K562 (cell line): Measurements from ENCODE around the gene VENTX. TPM values are rescaled to one million over a fixed set of nuclear protein-coding genes. Genes with fewer than 3 reads are reported as not detected.

Source experiments
- ATAC-seq: fragments of 200-7000 bp; cut with Tn5 transposase; 3 replicates; pipeline ENCODE4 v1.9.1; 2020; ENCODE audit warnings: moderate library complexity
- BruUV-seq: library from RNA; stranded (reverse); fragments of 400-500 nt; replicated peaks from 2 replicates; lab custom pipeline; 2021; lab: Mats Ljungman, UMichigan
- CTCF ChIA-PET: fragments of 300-600 bp; formaldehyde crosslinking; extraction: SDS; loops from one replicate; lab custom pipeline; 2021; ENCODE audit warnings: low intra/inter-chr PET ratio; lab: Yijun Ruan, JAX
- POLR2A ChIA-PET: fragments of 300-600, 350-650 bp; sonication (Branson Sonifier 250); formaldehyde crosslinking; extraction: SDS; loops from one replicate; lab custom pipeline; 2021; ENCODE audit warnings: antibody characterized with exemption, inconsistent platforms; lab: Yijun Ruan, JAX
- DNase-seq, 4 experiments: peaks; one replicate each; pipeline versions ENCODE4 v3.0.0 to v3.0.0-alpha.2; 2011 to 2018; ENCODE audit warnings: low spot score in 3 of 4, mixed read lengths in 3 of 4; ENCODE audit errors: extremely low read depth in 1 of 4
- FAIRE-seq: peaks from 2 replicates; lab custom pipeline; 2011; peaks lifted over from hg19 to GRCh38; lab: Jason Lieb, UNC
- H2AFZ ChIP-seq: 2 replicates; pipeline ENCODE4 v1.6.0; 2011; ENCODE audit warnings: low read depth, low read length, control low read depth, inconsistent platforms
- H3K27ac ChIP-seq: fragments of 200-600 bp; 3 replicates; pipeline ENCODE4 v1.8.0; 2011; ENCODE audit warnings: low read depth, mild to moderate bottlenecking, control low read depth, inconsistent platforms, low read length, moderate library complexity, mixed read lengths; ENCODE audit errors: extremely low read depth
- H3K27me3 ChIP-seq, 2 experiments: fragments of 300-600 bp in 1 of 2; 2 replicates in 1 of 2; 3 replicates in 1 of 2; pipeline versions ENCODE4 v1.6.0 to v1.8.0; 2011; ENCODE audit warnings: inconsistent platforms in 2 of 2, low read length in 2 of 2, mild to moderate bottlenecking in 1 of 2, mixed read lengths in 1 of 2, moderate library complexity in 1 of 2; ENCODE audit not compliant: control insufficient read depth in 2 of 2, insufficient read depth in 2 of 2
- H3K36me3 ChIP-seq: fragments of 300-600 bp; 3 replicates; pipeline ENCODE4 v1.8.0; 2011; ENCODE audit warnings: mild to moderate bottlenecking, low read length, inconsistent platforms; ENCODE audit not compliant: control insufficient read depth, insufficient read depth
- H3K4me1 ChIP-seq, 2 experiments: fragments of 200-600 bp in 1 of 2; replicated peaks in 1 of 2; 2 replicates in 1 of 2; 3 replicates in 1 of 2; pipeline versions ENCODE4 v1.5.1 to v1.8.0; 2011; ENCODE audit warnings: inconsistent platforms in 2 of 2, low read length in 2 of 2, mild to moderate bottlenecking in 1 of 2, mixed read lengths in 1 of 2, moderate library complexity in 1 of 2; ENCODE audit not compliant: control insufficient read depth in 2 of 2, insufficient read depth in 2 of 2
- H3K4me2 ChIP-seq: 2 replicates; pipeline ENCODE4 v1.6.1; 2011; ENCODE audit warnings: low read length, control low read depth, inconsistent platforms, mixed read lengths; ENCODE audit not compliant: insufficient read depth
- H3K4me3 ChIP-seq: fragments of 200-600 bp; sonication (generic), shearing (Covaris generic); 2 replicates; pipeline ENCODE4 v1.5.1; 2016; ENCODE audit warnings: control low read depth, inconsistent platforms
- H3K79me2 ChIP-seq: fragments of 200-600 bp; 3 replicates; pipeline ENCODE4 v1.8.0; 2011; ENCODE audit warnings: low read length, inconsistent platforms; ENCODE audit not compliant: control insufficient read depth, insufficient read depth
- H3K9ac ChIP-seq, 2 experiments: 2 replicates each; pipeline versions ENCODE4 v1.6.0 to v1.6.1; 2011; ENCODE audit warnings: low read depth in 2 of 2, low read length in 2 of 2, control low read depth in 1 of 2, inconsistent platforms in 1 of 2, mild to moderate bottlenecking in 1 of 2, mixed read lengths in 1 of 2; ENCODE audit not compliant: insufficient read depth in 1 of 2
- H3K9me1 ChIP-seq: one replicate; pipeline ENCODE4 v1.6.0; 2011; ENCODE audit warnings: inconsistent platforms, mild to moderate bottlenecking, low read length, moderate library complexity; ENCODE audit not compliant: control insufficient read depth, insufficient read depth
- H3K9me3 ChIP-seq: replicated peaks from 2 replicates; pipeline ENCODE4 v1.5.1; 2011; ENCODE audit warnings: low read depth, low read length, inconsistent platforms; ENCODE audit not compliant: control insufficient read depth, insufficient read depth
- H4K20me1 ChIP-seq: replicated peaks from 2 replicates; pipeline ENCODE4 v1.6.1; 2011; ENCODE audit warnings: low read length, inconsistent platforms, mixed read lengths; ENCODE audit not compliant: control insufficient read depth, insufficient read depth
- ARID3A ChIP-seq: IDR thresholded peaks from 2 replicates; pipeline ENCODE4 v1.6.1; 2012; ENCODE audit warnings: low read depth, low read length, improper control_type of control experiment, borderline replicate concordance
- CBX1 ChIP-seq: sonication (generic); IDR thresholded peaks from 2 replicates; pipeline ENCODE4 v1.6.1; 2016; ENCODE audit warnings: antibody characterized with exemption, low read depth, mild to moderate bottlenecking
- CTCFL ChIP-seq: IDR thresholded peaks from 2 replicates; pipeline ENCODE4 v1.6.1; 2011; ENCODE audit warnings: borderline replicate concordance, low read depth, mild to moderate bottlenecking, moderate library complexity, low read length; ENCODE audit not compliant: insufficient read depth, poor library complexity, severe bottlenecking
- GABPB2 ChIP-seq: fragments of 250-450 bp; sonication (Bioruptor Pico); conservative IDR thresholded peaks from 2 replicates; pipeline ENCODE4 v1.5.1; 2021; ENCODE audit warnings: mild to moderate bottlenecking
- HDAC2 ChIP-seq: fragments of 450-650 bp; IDR thresholded peaks from 2 replicates; pipeline ENCODE4 v1.6.1; 2016; ENCODE audit warnings: mild to moderate bottlenecking
- KDM1A ChIP-seq, 2 experiments: fragments of 450-650 bp; IDR thresholded peaks; 2 replicates each; pipeline ENCODE4 v1.6.1; 2016; ENCODE audit warnings: mild to moderate bottlenecking in 2 of 2
- MTA3 ChIP-seq: fragments of 450-650 bp; formaldehyde crosslinking; IDR thresholded peaks from 2 replicates; pipeline ENCODE4 v1.6.1; 2017; ENCODE audit warnings: mild to moderate bottlenecking, borderline replicate concordance
- NR1H2 ChIP-seq: sonication (generic); formaldehyde crosslinking; IDR thresholded peaks from 2 replicates; pipeline ENCODE4 v1.4.0; 2020; ENCODE audit warnings: mild to moderate bottlenecking, missing genetic modification reagents
- RBFOX2 ChIP-seq: fragments of 200-400 bp; formaldehyde crosslinking; IDR thresholded peaks from 2 replicates; pipeline ENCODE4 v1.6.1; 2017; ENCODE audit warnings: low read depth, mild to moderate bottlenecking, low read length, moderate library complexity
- RFX7 ChIP-seq: fragments of 250-450 bp; sonication (Bioruptor Pico); IDR thresholded peaks from 2 replicates; pipeline ENCODE4 v1.5.1; 2021; ENCODE audit warnings: mild to moderate bottlenecking
- TSHZ1 ChIP-seq: fragments of 250-450 bp; sonication (Bioruptor Pico); IDR thresholded peaks from 2 replicates; pipeline ENCODE4 v1.4.0; 2020; ENCODE audit warnings: mild to moderate bottlenecking, moderate library complexity
- ZBTB8A ChIP-seq: fragments of 450-650 bp; IDR thresholded peaks from 2 replicates; pipeline ENCODE4 v1.6.1; 2018; ENCODE audit warnings: mild to moderate bottlenecking, moderate library complexity; ENCODE audit not compliant: partially characterized antibody
- ZNF143 ChIP-seq: sonication (generic); formaldehyde crosslinking; IDR thresholded peaks from 2 replicates; pipeline ENCODE4 v1.9.0; 2022; ENCODE audit warnings: mild to moderate bottlenecking, missing genetic modification reagents
- WGBS: fragments of 100-300 bp; shearing (Covaris generic); methylation state at CpG from one replicate; pipeline ENCODE4 v1.1.6; 2016; ENCODE audit warnings: low coverage, mixed read lengths; ENCODE audit not compliant: insufficient coverage; ENCODE audit errors: missing lambda C conversion rate; 5-methylcytosine and 5-hydroxymethylcytosine counted together
- in situ Hi-C: fragments of 300-500 bp; cut with MboI; formaldehyde crosslinking; loops from 4 replicates; pipeline ENCODE4 v1.15.0; 2018; ENCODE audit warnings: inconsistent platforms, mixed read lengths
- intact Hi-C: fragments of 100-400 bp; cut with micrococcal nuclease; formaldehyde crosslinking; loops from 2 replicates; pipeline ENCODE4 v1.14.2; 2022
- polyA plus RNA-seq, 8 experiments: library from polyadenylated mRNA; depleted of rRNA in 4 of 8; stranded (reverse) in 5 of 8; unstranded in 3 of 8; fragments of >200 nt; fragmentation: Nextera tagmentation in 2 of 8; fragmentation: Illumina TruSeq in 1 of 8; extraction: Ambion mirVana in 2 of 8; extraction: Trizol in 1 of 8; gene quantifications; 2 replicates each; pipeline versions ENCODE4 v1.2.1 to v1.2.3, GENCODE V29; 2011 to 2014; ENCODE audit warnings: inconsistent platforms in 1 of 8, missing spikeins in 1 of 8
- total RNA-seq, 7 experiments: library from RNA; depleted of rRNA in 6 of 7; stranded (reverse); fragments of >200 nt in 6 of 7; fragmentation: Illumina TruSeq in 2 of 7; extraction: Trizol in 2 of 7; gene quantifications; 2 replicates each; pipeline versions ENCODE4 v1.2.1 to v1.2.3, GENCODE V29; 2011 to 2021; ENCODE audit warnings: low replicate concordance in 1 of 7

The VENTX gene
- total and polyA plus RNA-seq, 9 of the 15 experiments (the other 6 are each of a cell fraction or from before 2014, with no cell fraction given): 0.07 to 0.70 (median 0.20) TPM; not detected in 1

GRCh38 chr10:133199488-133199885, 38.2 kb upstream of the VENTX start:
- DNase-seq (no peak), ATAC-seq (no peak), FAIRE-seq (no peak)
- Histone ChIP-seq H3K79me2 (no peaks in the 10 kb centered on the region), H3K4me2 (no peak overlapping the region), H3K9me3 (no peaks in the 10 kb centered on the region), H3K4me1 (peaks cover 0 to 82% of the 10 kb centered on the region in 2 experiments; a peak in 2 of 5 replicates), H3K27ac (no peak overlapping the region), H3K36me3 (no peaks in the 10 kb centered on the region), H4K20me1 (no peaks in the 10 kb centered on the region), H3K9me1 (no peaks in the 10 kb centered on the region), H3K4me3 (no peak overlapping the region), H2AFZ (no peak overlapping the region), H3K27me3 (peaks cover 14 to 78% of the 10 kb centered on the region in 2 experiments; a peak in 4 of 5 replicates), H3K9ac (no peak overlapping the region)
- BruUV-seq: no TSS peak
- 1% methylated on average over 10 of the region's 13 CpGs for WGBS
- no peak for TF ChIP-seq ZBTB8A
- no peak for TF ChIP-seq KDM1A (IDR thresholded peaks at IDR 0.05)
- no peak for TF ChIP-seq CBX1
- no peak for TF ChIP-seq MTA3
- no peak for TF ChIP-seq ZNF143
- no peak for TF ChIP-seq HDAC2
- TF ChIP-seq RBFOX2: no peak
- TF ChIP-seq CTCFL: no peak
- TF ChIP-seq TSHZ1 (CRISPR knock-in tag): no peak
- no peak for TF ChIP-seq RFX7 (CRISPR knock-in tag)
- no peak for TF ChIP-seq GABPB2 (CRISPR knock-in tag)
- TF ChIP-seq NR1H2 (CRISPR knock-in tag): no peak
- TF ChIP-seq ARID3A: no peak
- intact Hi-C loops: no loop called here
- ChIA-PET POLR2A (no interaction called here), CTCF (no interaction called here)
- in situ Hi-C loops: no loop called here
